IMR-90 (cell line): ENCODE data around the gene NOP9. TPM values are rescaled to one million over a fixed set of nuclear protein-coding genes. Genes with fewer than 3 reads are reported as not detected.

ENCODE experiments used
- ATAC-seq: fragments of 200-7000 bp; cut with Tn5 transposase; 2 replicates; pipeline ENCODE4 v1.9.1; 2020; ENCODE audit warnings: low read depth, mild to moderate bottlenecking, moderate library complexity
- BruUV-seq: library from RNA; stranded (reverse); fragments of 400-500 nt; replicated peaks from 2 replicates; lab custom pipeline; 2021; lab: Mats Ljungman, UMichigan
- CTCF ChIA-PET: fragments of 300-600 bp; formaldehyde crosslinking; extraction: SDS; loops from one replicate; lab custom pipeline; 2021; ENCODE audit warnings: antibody characterized with exemption; lab: Yijun Ruan, JAX
- POLR2A ChIA-PET: fragments of 300-600 bp; sonication (Branson Sonifier 250); formaldehyde crosslinking; loops from one replicate; lab custom pipeline; 2022; ENCODE audit warnings: antibody characterized with exemption; ENCODE audit not compliant: unreplicated experiment; lab: Charles Lee
- DNase-seq: peaks from one replicate; pipeline ENCODE4 v3.0.0; 2013
- H2AFZ ChIP-seq: replicated peaks from 2 replicates; pipeline ENCODE3; 2013; ENCODE audit warnings: low read length, mild to moderate bottlenecking; ENCODE audit not compliant: poor library complexity
- H2AK5ac ChIP-seq: 2 replicates; pipeline ENCODE4 v1.6.1; 2013; ENCODE audit warnings: low read depth, low read length, inconsistent platforms
- H2AK9ac ChIP-seq: replicated peaks from 2 replicates; pipeline ENCODE3; 2013; ENCODE audit warnings: mild to moderate bottlenecking, low read depth, low read length, moderate library complexity; ENCODE audit not compliant: poor library complexity
- H2BK120ac ChIP-seq: 2 replicates; pipeline ENCODE4 v1.6.1; 2013; ENCODE audit warnings: low read depth, low read length, inconsistent platforms
- H2BK15ac ChIP-seq: 3 replicates; pipeline ENCODE4 v1.6.1; 2013; ENCODE audit warnings: low read depth, low read length, inconsistent platforms
- H2BK20ac ChIP-seq: 2 replicates; pipeline ENCODE4 v1.6.1; 2013; ENCODE audit warnings: low read depth, mild to moderate bottlenecking, inconsistent platforms, low read length, moderate library complexity
- H2BK5ac ChIP-seq: 2 replicates; pipeline ENCODE4 v1.6.1; 2013; ENCODE audit warnings: mild to moderate bottlenecking, low read depth, low read length, inconsistent platforms; ENCODE audit not compliant: poor library complexity, severe bottlenecking
- H3K14ac ChIP-seq: replicated peaks from 2 replicates; pipeline ENCODE4 v1.6.1; 2013; ENCODE audit warnings: low read depth, low read length, inconsistent platforms
- H3K18ac ChIP-seq: 2 replicates; pipeline ENCODE4 v1.6.1; 2013; ENCODE audit warnings: low read depth, low read length, control low read depth
- H3K23ac ChIP-seq: 2 replicates; pipeline ENCODE4 v1.6.1; 2013; ENCODE audit warnings: low read depth, low read length, inconsistent platforms
- H3K27ac ChIP-seq: 2 replicates; pipeline ENCODE4 v1.5.1; 2013; ENCODE audit warnings: mild to moderate bottlenecking, control low read depth, low read length; ENCODE audit not compliant: insufficient read depth
- H3K27me3 ChIP-seq: 2 replicates; pipeline ENCODE4 v1.6.1; 2013; ENCODE audit warnings: low read length; ENCODE audit not compliant: control insufficient read depth, insufficient read depth
- H3K36me3 ChIP-seq: 2 replicates; pipeline ENCODE4 v1.6.1; 2013; ENCODE audit warnings: low read length, mixed read lengths; ENCODE audit not compliant: control insufficient read depth, insufficient read depth
- H3K4ac ChIP-seq: 2 replicates; pipeline ENCODE4 v1.6.1; 2013; ENCODE audit warnings: low read depth, low read length, inconsistent platforms
- H3K4me1 ChIP-seq: 2 replicates; pipeline ENCODE4 v1.6.1; 2013; ENCODE audit warnings: low read length, mixed read lengths; ENCODE audit not compliant: control insufficient read depth, insufficient read depth
- H3K4me2 ChIP-seq: 2 replicates; pipeline ENCODE4 v1.6.1; 2013; ENCODE audit warnings: low read depth, mild to moderate bottlenecking, control low read depth, low read length, moderate library complexity
- H3K4me3 ChIP-seq: 2 replicates; pipeline ENCODE4 v1.5.1; 2013; ENCODE audit warnings: low read depth, mild to moderate bottlenecking, control low read depth, low read length, moderate library complexity; ENCODE audit not compliant: insufficient read depth
- H3K56ac ChIP-seq: 2 replicates; pipeline ENCODE4 v1.6.1; 2013; ENCODE audit warnings: low read length, inconsistent platforms; ENCODE audit not compliant: insufficient read depth; ENCODE audit errors: extremely low read depth
- H3K79me1 ChIP-seq, 2 experiments: 2 replicates each; pipeline ENCODE4 v1.6.1; 2013; ENCODE audit warnings: low read length in 2 of 2, inconsistent platforms in 1 of 2, low read depth in 1 of 2
- H3K9ac ChIP-seq: 2 replicates; pipeline ENCODE4 v1.6.1; 2013; ENCODE audit warnings: low read depth, low read length, control low read depth
- H3K9me1 ChIP-seq: 2 replicates; pipeline ENCODE4 v1.6.1; 2013; ENCODE audit warnings: low read length, inconsistent platforms; ENCODE audit not compliant: insufficient read depth
- H3K9me3 ChIP-seq: 2 replicates; pipeline ENCODE4 v1.6.1; 2013; ENCODE audit warnings: low read length; ENCODE audit not compliant: control insufficient read depth, insufficient read depth
- H4K20me1 ChIP-seq: 2 replicates; pipeline ENCODE4 v1.6.1; 2013; ENCODE audit warnings: low read length, inconsistent platforms; ENCODE audit not compliant: insufficient read depth
- H4K5ac ChIP-seq: 2 replicates; pipeline ENCODE4 v1.6.1; 2013; ENCODE audit warnings: mild to moderate bottlenecking, low read depth, low read length, control low read depth
- H4K8ac ChIP-seq, 2 experiments: 2 replicates each; pipeline ENCODE4 v1.6.1; 2013; ENCODE audit warnings: low read depth in 2 of 2, low read length in 2 of 2, control low read depth in 1 of 2, inconsistent platforms in 1 of 2
- H4K91ac ChIP-seq: 2 replicates; pipeline ENCODE4 v1.6.1; 2013; ENCODE audit warnings: low read depth, low read length, inconsistent platforms; ENCODE audit not compliant: insufficient read depth
- BHLHE40 ChIP-seq: fragments of 150-350 bp; IDR thresholded peaks from 2 replicates; pipeline ENCODE4 v1.6.1; 2016; ENCODE audit warnings: mild to moderate bottlenecking, low read depth, low read length
- CEBPB ChIP-seq: IDR thresholded peaks from 2 replicates; pipeline ENCODE4 v1.6.1; 2012; ENCODE audit warnings: low read depth, low read length, improper control_type of control experiment
- CHD1 ChIP-seq: IDR thresholded peaks from 2 replicates; pipeline ENCODE4 v1.6.1; 2012; ENCODE audit warnings: low read depth, low read length, improper control_type of control experiment
- FOS ChIP-seq: fragments of 150-350 bp; IDR thresholded peaks from 2 replicates; pipeline ENCODE4 v1.6.1; 2016; ENCODE audit warnings: low read depth, low read length
- MAFK ChIP-seq: IDR thresholded peaks from 2 replicates; pipeline ENCODE4 v1.6.1; 2012; ENCODE audit warnings: low read depth, low read length, improper control_type of control experiment
- MAZ ChIP-seq: IDR thresholded peaks from 2 replicates; pipeline ENCODE4 v1.6.1; 2012; ENCODE audit warnings: low read depth, mild to moderate bottlenecking, low read length, improper control_type of control experiment, moderate library complexity, borderline replicate concordance
- MXI1 ChIP-seq: IDR thresholded peaks from 2 replicates; pipeline ENCODE4 v1.6.1; 2012; ENCODE audit warnings: low read depth, mild to moderate bottlenecking, low read length, moderate library complexity, borderline replicate concordance
- NFE2L2 ChIP-seq: fragments of 150-350 bp; IDR thresholded peaks from 2 replicates; pipeline ENCODE4 v1.6.1; 2016; ENCODE audit warnings: low read depth, mild to moderate bottlenecking, low read length
- POLR2A ChIP-seq: IDR thresholded peaks from 2 replicates; pipeline ENCODE4 v1.6.1; 2012; ENCODE audit warnings: mild to moderate bottlenecking, low read depth, low read length
- RAD21 ChIP-seq: IDR thresholded peaks from 2 replicates; pipeline ENCODE4 v1.6.1; 2012; ENCODE audit warnings: low read length, improper control_type of control experiment
- RCOR1 ChIP-seq: IDR thresholded peaks from 2 replicates; pipeline ENCODE4 v1.6.1; 2012; ENCODE audit warnings: mild to moderate bottlenecking, low read length, improper control_type of control experiment; ENCODE audit not compliant: insufficient replicate concordance
- RFX5 ChIP-seq: IDR thresholded peaks from 2 replicates; pipeline ENCODE4 v1.8.0; 2012; ENCODE audit warnings: low read depth, mild to moderate bottlenecking, low read length, moderate library complexity
- SMC3 ChIP-seq: fragments of 150-350 bp; IDR thresholded peaks from 2 replicates; pipeline ENCODE4 v1.6.1; 2016; ENCODE audit warnings: low read depth, mild to moderate bottlenecking, antibody characterized with exemption, low read length, moderate library complexity
- WGBS, 2 experiments: methylation state at CpG; one replicate each; pipeline versions ENCODE4 v1.1.5 to v1.1.7; 2013; ENCODE audit warnings: missing lambda C conversion rate in 2 of 2; ENCODE audit not compliant: insufficient read length in 1 of 2; ENCODE audit errors: extremely low coverage in 2 of 2; 5-methylcytosine and 5-hydroxymethylcytosine counted together
- dilution Hi-C: fragments of 300-500 bp; cut with HindIII; formaldehyde crosslinking; loops from one replicate; pipeline ENCODE4 v1.14.3; 2018; ENCODE audit warnings: low sequenced_read_pairs; ENCODE audit not compliant: unreplicated experiment
- in situ Hi-C: fragments of 300-500 bp; cut with MboI; formaldehyde crosslinking; loops from 3 replicates; pipeline ENCODE4 v1.14.3; 2019; ENCODE audit warnings: low sequenced_read_pairs, inconsistent platforms, mixed read lengths
- intact Hi-C: fragments of 100-400 bp; cut with micrococcal nuclease; formaldehyde crosslinking; loops from 2 replicates; pipeline ENCODE4 v1.10.0; 2022
- polyA plus RNA-seq, 3 experiments: library from polyadenylated mRNA; depleted of rRNA; stranded (reverse); fragments of >200 nt; gene quantifications; 2 replicates each; pipeline ENCODE4 v1.2.3, GENCODE V29; 2012; ENCODE audit warnings: low replicate concordance in 1 of 3
- total RNA-seq: library from RNA; depleted of rRNA; stranded (reverse); fragments of >200 nt; gene quantifications from 2 replicates; pipeline ENCODE4 v1.2.3, GENCODE V29; 2012
- TF ChIP-seq, protein P1 (sequence below): fragments of 150-350 bp; IDR thresholded peaks from 2 replicates; pipeline ENCODE4 v1.6.1; 2016; ENCODE audit warnings: low read depth, mild to moderate bottlenecking, low read length, moderate library complexity, borderline replicate concordance
- TF ChIP-seq, protein P2 (sequence below): conservative IDR thresholded peaks from 2 replicates; pipeline ENCODE4 v1.5.1; 2012; ENCODE audit warnings: mild to moderate bottlenecking, low read depth, low read length, improper control_type of control experiment

NOP9 gene
- total and polyA plus RNA-seq, 2 of the 4 experiments (the other 2 are of a cell fraction), result 11.8 to 25.8 TPM

DNA sequence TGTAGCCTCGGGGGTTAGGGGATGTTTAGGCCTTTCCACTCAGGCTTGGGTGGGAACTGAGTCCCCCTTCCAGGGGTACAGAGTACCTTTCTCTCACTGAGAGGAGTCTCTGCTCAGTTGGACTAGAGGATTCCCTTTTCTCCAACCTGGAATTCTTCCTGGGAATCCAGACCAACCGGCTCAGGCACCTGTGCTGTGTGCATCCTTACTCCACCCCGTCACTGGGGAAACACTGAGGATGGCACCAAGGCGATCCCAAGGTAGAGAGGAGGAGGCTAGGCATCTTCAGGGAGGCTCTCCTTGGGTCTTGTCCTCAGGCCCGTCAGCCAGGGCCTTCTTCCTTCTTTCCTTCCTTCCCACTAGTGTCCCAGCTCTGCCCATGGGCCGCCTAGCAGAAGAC, 35.8 kb upstream of the NOP9 start:
- ATAC-seq (no peak), DNase-seq (no peak)
- H4K5ac ChIP-seq, result no peak overlapping the region
- ChIA-PET POLR2A (no interaction called here), CTCF (no interaction called here)
- no peak overlapping the region for H3K9ac ChIP-seq
- no peak overlapping the region for H3K4me2 ChIP-seq
- H3K27ac ChIP-seq, result no peak overlapping the region
- WGBS, 2 experiments, result no CpG with 5 or more reads among the region's 6 CpGs
- no peak overlapping the region for H2BK120ac ChIP-seq
- H2AFZ ChIP-seq, result peak overlapping the region; percentile 17
- no peak overlapping the region for H2AK5ac ChIP-seq
- dilution Hi-C loops, result no loop called here
- no peak overlapping the region for H4K8ac ChIP-seq
- peaks cover 11% of the 10 kb centered on the region; the same call in 1 of the 2 replicates for H3K9me1 ChIP-seq
- TF ChIP-seq SMC3 (no peak), MAZ (no peak), CHD1 (no peak), FOS (no peak), RFX5 (no peak), BHLHE40 (no peak), CEBPB (no peak), POLR2A (no peak), NFE2L2 (no peak), MXI1 (no peak), MAFK (no peak), RCOR1 (no peak), RAD21 (no peak)
- TF ChIP-seq, protein P1, sequence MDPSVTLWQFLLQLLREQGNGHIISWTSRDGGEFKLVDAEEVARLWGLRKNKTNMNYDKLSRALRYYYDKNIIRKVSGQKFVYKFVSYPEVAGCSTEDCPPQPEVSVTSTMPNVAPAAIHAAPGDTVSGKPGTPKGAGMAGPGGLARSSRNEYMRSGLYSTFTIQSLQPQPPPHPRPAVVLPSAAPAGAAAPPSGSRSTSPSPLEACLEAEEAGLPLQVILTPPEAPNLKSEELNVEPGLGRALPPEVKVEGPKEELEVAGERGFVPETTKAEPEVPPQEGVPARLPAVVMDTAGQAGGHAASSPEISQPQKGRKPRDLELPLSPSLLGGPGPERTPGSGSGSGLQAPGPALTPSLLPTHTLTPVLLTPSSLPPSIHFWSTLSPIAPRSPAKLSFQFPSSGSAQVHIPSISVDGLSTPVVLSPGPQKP, result no peak
- TF ChIP-seq, protein P2, sequence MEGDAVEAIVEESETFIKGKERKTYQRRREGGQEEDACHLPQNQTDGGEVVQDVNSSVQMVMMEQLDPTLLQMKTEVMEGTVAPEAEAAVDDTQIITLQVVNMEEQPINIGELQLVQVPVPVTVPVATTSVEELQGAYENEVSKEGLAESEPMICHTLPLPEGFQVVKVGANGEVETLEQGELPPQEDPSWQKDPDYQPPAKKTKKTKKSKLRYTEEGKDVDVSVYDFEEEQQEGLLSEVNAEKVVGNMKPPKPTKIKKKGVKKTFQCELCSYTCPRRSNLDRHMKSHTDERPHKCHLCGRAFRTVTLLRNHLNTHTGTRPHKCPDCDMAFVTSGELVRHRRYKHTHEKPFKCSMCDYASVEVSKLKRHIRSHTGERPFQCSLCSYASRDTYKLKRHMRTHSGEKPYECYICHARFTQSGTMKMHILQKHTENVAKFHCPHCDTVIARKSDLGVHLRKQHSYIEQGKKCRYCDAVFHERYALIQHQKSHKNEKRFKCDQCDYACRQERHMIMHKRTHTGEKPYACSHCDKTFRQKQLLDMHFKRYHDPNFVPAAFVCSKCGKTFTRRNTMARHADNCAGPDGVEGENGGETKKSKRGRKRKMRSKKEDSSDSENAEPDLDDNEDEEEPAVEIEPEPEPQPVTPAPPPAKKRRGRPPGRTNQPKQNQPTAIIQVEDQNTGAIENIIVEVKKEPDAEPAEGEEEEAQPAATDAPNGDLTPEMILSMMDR, result no peak
- no TSS peak for BruUV-seq
- H3K4ac ChIP-seq, result no peak overlapping the region
- peak overlapping the region; percentile 55 for H2AK9ac ChIP-seq
- no peak overlapping the region for H3K18ac ChIP-seq
- peaks cover 6% of the 10 kb centered on the region for H3K4me1 ChIP-seq
- H2BK15ac ChIP-seq, result no peak overlapping the region
- no peaks in the 10 kb centered on the region for H4K20me1 ChIP-seq
- H2BK5ac ChIP-seq, result no peak overlapping the region
- intact Hi-C loops, result no loop called here
- no peaks in the 10 kb centered on the region for H3K27me3 ChIP-seq
- H3K23ac ChIP-seq, result no peak overlapping the region
- H3K14ac ChIP-seq, result no peak overlapping the region
- H4K91ac ChIP-seq, result no peak overlapping the region
- in situ Hi-C loops, result no loop called here
- H2BK20ac ChIP-seq, result no peak overlapping the region
- peaks cover 24% of the 10 kb centered on the region for H3K36me3 ChIP-seq
- no peak overlapping the region for H3K4me3 ChIP-seq
- H3K9me3 ChIP-seq, result no peaks in the 10 kb centered on the region
- no peak overlapping the region for H3K56ac ChIP-seq
- peaks cover 0 to 2% of the 10 kb centered on the region in 2 experiments; a peak in 1 of 4 replicates for H3K79me1 ChIP-seq
